H1 (cell line): ENCODE data around the gene CDC14B. TPM values are rescaled to one million over a fixed set of nuclear protein-coding genes. Genes with fewer than 3 reads are reported as not detected.

Source experiments
- KDM5A ChIP-seq: fragments of 200-600 bp; IDR thresholded peaks from 2 replicates; pipeline ENCODE4 v1.7.1; 2012; ENCODE audit warnings: mild to moderate bottlenecking, low read length, inconsistent platforms, mixed read lengths
- RBBP5 ChIP-seq: IDR thresholded peaks from 2 replicates; pipeline ENCODE4 v1.7.1; 2012; ENCODE audit warnings: low read depth, mild to moderate bottlenecking, inconsistent platforms, low read length, moderate library complexity, borderline replicate concordance
- RXRA ChIP-seq: IDR thresholded peaks from 2 replicates; pipeline ENCODE4 v1.6.1; 2011; ENCODE audit warnings: low read depth, mild to moderate bottlenecking, low read length, moderate library complexity; ENCODE audit not compliant: insufficient read depth
- SUZ12 ChIP-seq: fragments of 200-600 bp; sonication (generic); IDR thresholded peaks from 2 replicates; pipeline ENCODE4 v1.6.1; 2012; ENCODE audit warnings: mild to moderate bottlenecking, inconsistent platforms, low read length, moderate library complexity, mixed read lengths
- TAF1 ChIP-seq: IDR thresholded peaks from 2 replicates; pipeline ENCODE4 v1.6.1; 2011; ENCODE audit warnings: mild to moderate bottlenecking, low read depth, low read length
- polyA plus RNA-seq, 7 experiments: library from polyadenylated mRNA; depleted of rRNA in 3 of 7; stranded (reverse) in 5 of 7; unstranded in 2 of 7; fragments of >200 nt in 5 of 7; fragments of 200-250 nt in 2 of 7; gene quantifications; 1 replicate in 5 of 7; 2 replicates in 1 of 7; 4 replicates in 1 of 7; pipeline versions ENCODE4 v1.2.1 to v1.2.3, GENCODE V29; 2011 to 2013; ENCODE audit warnings: missing spikeins in 2 of 7, mixed read lengths in 2 of 7
- total RNA-seq: library from RNA; stranded (reverse); fragmentation: NEBNext Ultra II Directional; extraction: Animal tissue kit (Norgen Biotek cat#: 25700); gene quantifications from 2 replicates; pipeline ENCODE4 v1.2.1, GENCODE V29; 2021
- TF ChIP-seq, protein P1 (sequence below): IDR thresholded peaks from 2 replicates; pipeline ENCODE4 v1.6.1; 2011; ENCODE audit warnings: low read length, improper control_type of control experiment

Gene CDC14B
- total and polyA plus RNA-seq, 2 of the 8 experiments (the other 6 are each of a cell fraction or from before 2014, with no cell fraction given), result 17.2 to 44.6 TPM

DNA sequence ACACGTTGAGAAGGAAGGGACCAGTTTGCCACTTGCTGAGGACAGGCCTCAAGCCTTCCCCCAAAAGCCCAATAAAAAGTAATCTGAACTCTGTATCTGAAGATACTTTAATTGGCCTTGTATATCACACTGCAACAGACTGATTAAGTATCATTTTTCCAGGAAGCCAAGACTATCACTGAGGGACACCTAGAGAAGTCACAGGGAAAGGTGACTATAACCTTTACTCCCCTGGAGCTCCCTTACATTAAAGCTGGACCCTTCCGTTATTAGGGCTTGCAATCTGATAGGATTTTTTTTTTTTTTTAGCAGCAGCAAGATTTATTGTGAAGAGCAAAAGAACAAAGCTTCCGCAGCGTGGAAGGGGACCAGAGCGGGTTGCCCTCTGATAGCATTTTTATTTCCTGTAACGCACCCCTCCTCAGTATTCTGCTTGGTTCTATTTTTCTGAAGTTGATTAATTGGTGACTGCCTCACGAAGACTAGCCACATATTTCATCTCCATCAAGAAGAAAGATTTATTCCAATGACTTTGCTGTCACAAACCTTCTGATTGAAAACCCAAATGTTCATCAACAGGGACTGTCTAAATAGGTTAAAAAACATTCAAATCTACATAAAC is 2.7 kb downstream of the CDC14B start (continued):
- TF ChIP-seq SUZ12 (no peak), KDM5A (no peak), TAF1 (no peak), RXRA (no peak), RBBP5 (no peak)
- TF ChIP-seq, protein P1, sequence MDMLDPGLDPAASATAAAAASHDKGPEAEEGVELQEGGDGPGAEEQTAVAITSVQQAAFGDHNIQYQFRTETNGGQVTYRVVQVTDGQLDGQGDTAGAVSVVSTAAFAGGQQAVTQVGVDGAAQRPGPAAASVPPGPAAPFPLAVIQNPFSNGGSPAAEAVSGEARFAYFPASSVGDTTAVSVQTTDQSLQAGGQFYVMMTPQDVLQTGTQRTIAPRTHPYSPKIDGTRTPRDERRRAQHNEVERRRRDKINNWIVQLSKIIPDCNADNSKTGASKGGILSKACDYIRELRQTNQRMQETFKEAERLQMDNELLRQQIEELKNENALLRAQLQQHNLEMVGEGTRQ, result no peak
